HCT116 (cell line): ENCODE results near the gene IQUB. TPM values are rescaled to one million over a fixed set of nuclear protein-coding genes. Genes with fewer than 3 reads are reported as not detected.

ENCODE experiments used
- ATAC-seq: fragments of 200-7000 bp; cut with Tn5 transposase; 2 replicates; pipeline ENCODE4 v1.9.1; 2020; ENCODE audit warnings: mild to moderate bottlenecking, moderate library complexity
- BruUV-seq: library from RNA; stranded (reverse); fragments of 400-500 nt; replicated peaks from 2 replicates; lab custom pipeline; 2021; lab: Mats Ljungman, UMichigan
- CTCF ChIA-PET: fragments of 300-600 bp; sonication (Branson Sonifier 250); formaldehyde crosslinking; loops from one replicate; lab custom pipeline; 2021; ENCODE audit warnings: antibody characterized with exemption; lab: Charles Lee
- POLR2A ChIA-PET: fragments of 300-600, 350-600 bp; sonication (Branson Sonifier 250); formaldehyde crosslinking; loops from one replicate; lab custom pipeline; 2021; ENCODE audit warnings: antibody characterized with exemption; lab: Charles Lee
- RAD21 ChIA-PET, 2 experiments: fragments of 300-600 bp; sonication (Branson Sonifier 250); formaldehyde crosslinking; loops; one replicate each; lab custom pipeline; 2023; ENCODE audit warnings: low total read pairs in 2 of 2; ENCODE audit not compliant: uncharacterized antibody in 2 of 2, unreplicated experiment in 2 of 2, low non-redundant PET in 1 of 2; lab: Charles Lee
- DNase-seq: peaks from one replicate; pipeline ENCODE4 v3.0.0-alpha.2; 2010; ENCODE audit warnings: low read depth, low spot score
- H2AFZ ChIP-seq: fragments of 200-600 bp; shearing (Covaris generic), sonication (generic); 2 replicates; pipeline ENCODE4 v1.6.1; 2017; ENCODE audit warnings: low read depth, mixed run types, mixed read lengths, antibody characterized with exemption, low read length; ENCODE audit not compliant: poor library complexity, severe bottlenecking
- H3K27ac ChIP-seq: 2 replicates; pipeline ENCODE4 v1.5.1; 2012; ENCODE audit warnings: low read depth, low read length
- H3K27me3 ChIP-seq: fragments of 200-600 bp; sonication (generic); 2 replicates; pipeline ENCODE4 v1.6.1; 2016; ENCODE audit warnings: mixed run types, low read length, mixed read lengths; ENCODE audit not compliant: insufficient read depth
- H3K36me3 ChIP-seq, 2 experiments: fragments of 200-500 bp in 1 of 2; fragments of 200-600 bp in 1 of 2; sonication (Bioruptor generic) in 1 of 2; sonication (generic) in 1 of 2; 2 replicates each; pipeline versions ENCODE4 v1.5.1 to v1.6.1; 2014 to 2016; ENCODE audit warnings: low read length in 2 of 2, inconsistent platforms in 1 of 2, mixed read lengths in 1 of 2, mixed run types in 1 of 2; ENCODE audit not compliant: insufficient read depth in 2 of 2, control insufficient read depth in 1 of 2
- H3K4me1 ChIP-seq, 2 experiments: fragments of 200-600 bp in 1 of 2; sonication (generic) in 1 of 2; 2 replicates each; pipeline versions ENCODE4 v1.5.1 to v1.6.1; 2012 to 2017; ENCODE audit warnings: low read length in 2 of 2, inconsistent platforms in 1 of 2, mild to moderate bottlenecking in 1 of 2, mixed read lengths in 1 of 2, mixed run types in 1 of 2, moderate library complexity in 1 of 2; ENCODE audit not compliant: insufficient read depth in 2 of 2, control insufficient read depth in 1 of 2
- H3K4me2 ChIP-seq: fragments of 200-600 bp; sonication (generic); 2 replicates; pipeline ENCODE4 v1.6.1; 2017; ENCODE audit warnings: mixed run types, low read length, mixed read lengths
- H3K4me3 ChIP-seq, 2 experiments: fragments of 200-600 bp in 1 of 2; sonication (generic) in 1 of 2; replicated peaks in 1 of 2; 2 replicates each; pipeline ENCODE4 v1.5.1; 2011 to 2016; ENCODE audit warnings: low read length in 2 of 2, control low read depth in 1 of 2, low read depth in 1 of 2, mild to moderate bottlenecking in 1 of 2, mixed read lengths in 1 of 2, mixed run types in 1 of 2
- H3K79me2 ChIP-seq: fragments of 200-600 bp; sonication (generic); 2 replicates; pipeline ENCODE4 v1.6.1; 2017; ENCODE audit warnings: mild to moderate bottlenecking, mixed run types, low read length, moderate library complexity, mixed read lengths; ENCODE audit not compliant: insufficient read depth
- H3K9ac ChIP-seq: fragments of 200-600 bp; sonication (generic); 2 replicates; pipeline ENCODE4 v1.6.1; 2016; ENCODE audit warnings: low read length, mixed read lengths
- H3K9me2 ChIP-seq: fragments of 200-600 bp; sonication (generic), shearing (Covaris generic); 2 replicates; pipeline ENCODE4 v1.6.1; 2017; ENCODE audit warnings: mixed run types, mild to moderate bottlenecking, moderate library complexity; ENCODE audit not compliant: insufficient read depth
- H3K9me3 ChIP-seq, 2 experiments: fragments of 200-500 bp in 1 of 2; fragments of 200-600 bp in 1 of 2; sonication (Bioruptor generic) in 1 of 2; sonication (generic) in 1 of 2; 2 replicates each; pipeline ENCODE4 v1.6.1; 2014 to 2017; ENCODE audit warnings: low read length in 2 of 2, mixed read lengths in 2 of 2, inconsistent platforms in 1 of 2, low read depth in 1 of 2, mild to moderate bottlenecking in 1 of 2, mixed run types in 1 of 2, moderate library complexity in 1 of 2; ENCODE audit not compliant: control insufficient read depth in 1 of 2, insufficient read depth in 1 of 2
- H4K20me1 ChIP-seq: fragments of 200-600 bp; sonication (generic), shearing (Covaris generic); 2 replicates; pipeline ENCODE4 v1.6.1; 2017; ENCODE audit warnings: mixed run types, mild to moderate bottlenecking, moderate library complexity; ENCODE audit not compliant: insufficient read depth
- ATF3 ChIP-seq: IDR thresholded peaks from 2 replicates; pipeline ENCODE4 v1.6.1; 2012
- CBX3 ChIP-seq: IDR thresholded peaks from 2 replicates; pipeline ENCODE4 v1.6.1; 2012; ENCODE audit warnings: low read depth
- CEBPB ChIP-seq: IDR thresholded peaks from 2 replicates; pipeline ENCODE4 v1.6.1; 2012; ENCODE audit warnings: low read depth
- EGR1 ChIP-seq: IDR thresholded peaks from 2 replicates; pipeline ENCODE4 v1.6.1; 2012; ENCODE audit warnings: low read depth
- EZH2 ChIP-seq: fragments of 200-600 bp; sonication (generic); IDR thresholded peaks from 2 replicates; pipeline ENCODE4 v1.6.1; 2017; ENCODE audit warnings: antibody characterized with exemption, mixed run types
- RAD21 ChIP-seq: IDR thresholded peaks from 2 replicates; pipeline ENCODE4 v1.6.1; 2012; ENCODE audit warnings: low read depth, mild to moderate bottlenecking
- SP1 ChIP-seq: IDR thresholded peaks from 2 replicates; pipeline ENCODE4 v1.6.1; 2012; ENCODE audit warnings: low read depth
- SRF ChIP-seq: IDR thresholded peaks from 2 replicates; pipeline ENCODE4 v1.6.1; 2012; ENCODE audit warnings: low read depth
- YY1 ChIP-seq: IDR thresholded peaks from 2 replicates; pipeline ENCODE4 v1.6.1; 2011; ENCODE audit warnings: low read length, low read depth, moderate library complexity, mild to moderate bottlenecking; ENCODE audit not compliant: insufficient replicate concordance; ENCODE audit errors: extremely low read depth
- intact Hi-C: fragments of 100-400 bp; cut with micrococcal nuclease; formaldehyde crosslinking; loops from 2 replicates; pipeline ENCODE4 v1.10.0; 2022
- total RNA-seq: library from RNA; stranded (reverse); gene quantifications from one replicate; pipeline ENCODE4 v1.2.1, GENCODE V29; 2021; ENCODE audit not compliant: unreplicated experiment
- TF ChIP-seq, protein P1 (sequence below): IDR thresholded peaks from 2 replicates; pipeline ENCODE4 v1.6.1; 2012; ENCODE audit warnings: low read depth

Gene IQUB
- total RNA-seq, 1 experiment from 2014 or later, result 0.79 TPM

GRCh38 chr7:123555484-123555883, 21.1 kb upstream of the IQUB start:
- ChIA-PET RAD21 (no interaction called here), POLR2A (no interaction called here), CTCF (no interaction called here)
- Histone ChIP-seq H3K27me3 (no peaks in the 10 kb centered on the region), H3K4me3 (no peak overlapping the region), H3K9me3 (no peaks in the 10 kb centered on the region), H3K36me3 (peaks cover 3 to 6% of the 10 kb centered on the region in 2 experiments; a peak in 1 of 4 replicates), H3K27ac (no peak overlapping the region), H3K79me2 (peaks cover 47% of the 10 kb centered on the region), H3K9me2 (no peaks in the 10 kb centered on the region), H3K4me1 (peaks cover 5 to 12% of the 10 kb centered on the region in 2 experiments; a peak in 3 of 4 replicates), H3K4me2 (no peak overlapping the region; the same call in 1 of the 2 replicates), H3K9ac (no peak overlapping the region), H2AFZ (no peak overlapping the region), H4K20me1 (no peaks in the 10 kb centered on the region)
- no TSS peak for BruUV-seq
- DNase-seq (no peak), ATAC-seq (no peak)
- TF ChIP-seq SP1 (no peak), CEBPB (no peak)
- TF ChIP-seq, protein P1, sequence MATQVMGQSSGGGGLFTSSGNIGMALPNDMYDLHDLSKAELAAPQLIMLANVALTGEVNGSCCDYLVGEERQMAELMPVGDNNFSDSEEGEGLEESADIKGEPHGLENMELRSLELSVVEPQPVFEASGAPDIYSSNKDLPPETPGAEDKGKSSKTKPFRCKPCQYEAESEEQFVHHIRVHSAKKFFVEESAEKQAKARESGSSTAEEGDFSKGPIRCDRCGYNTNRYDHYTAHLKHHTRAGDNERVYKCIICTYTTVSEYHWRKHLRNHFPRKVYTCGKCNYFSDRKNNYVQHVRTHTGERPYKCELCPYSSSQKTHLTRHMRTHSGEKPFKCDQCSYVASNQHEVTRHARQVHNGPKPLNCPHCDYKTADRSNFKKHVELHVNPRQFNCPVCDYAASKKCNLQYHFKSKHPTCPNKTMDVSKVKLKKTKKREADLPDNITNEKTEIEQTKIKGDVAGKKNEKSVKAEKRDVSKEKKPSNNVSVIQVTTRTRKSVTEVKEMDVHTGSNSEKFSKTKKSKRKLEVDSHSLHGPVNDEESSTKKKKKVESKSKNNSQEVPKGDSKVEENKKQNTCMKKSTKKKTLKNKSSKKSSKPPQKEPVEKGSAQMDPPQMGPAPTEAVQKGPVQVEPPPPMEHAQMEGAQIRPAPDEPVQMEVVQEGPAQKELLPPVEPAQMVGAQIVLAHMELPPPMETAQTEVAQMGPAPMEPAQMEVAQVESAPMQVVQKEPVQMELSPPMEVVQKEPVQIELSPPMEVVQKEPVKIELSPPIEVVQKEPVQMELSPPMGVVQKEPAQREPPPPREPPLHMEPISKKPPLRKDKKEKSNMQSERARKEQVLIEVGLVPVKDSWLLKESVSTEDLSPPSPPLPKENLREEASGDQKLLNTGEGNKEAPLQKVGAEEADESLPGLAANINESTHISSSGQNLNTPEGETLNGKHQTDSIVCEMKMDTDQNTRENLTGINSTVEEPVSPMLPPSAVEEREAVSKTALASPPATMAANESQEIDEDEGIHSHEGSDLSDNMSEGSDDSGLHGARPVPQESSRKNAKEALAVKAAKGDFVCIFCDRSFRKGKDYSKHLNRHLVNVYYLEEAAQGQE, result no peak
- intact Hi-C loops, result no loop called here

- RAD21 ChIA-PET, result no interaction called here
- peaks cover 5 to 9% of the 10 kb centered on the region in 2 experiments; a peak in 3 of 4 replicates for H3K4me1 ChIP-seq
Measured at GRCh38 chr7:123553159-123553558, 18.8 kb upstream of the IQUB start.

More at GRCh38 chr7:123553159-123553558, 18.8 kb upstream of the IQUB start:
- intact Hi-C loops, result no loop called here
- H3K9me3 ChIP-seq, result no peaks in the 10 kb centered on the region
- ChIA-PET POLR2A (no interaction called here), CTCF (no interaction called here)
- ATAC-seq, result no peak
- no peak overlapping the region for H3K4me2 ChIP-seq
- TF ChIP-seq ATF3 (no peak), CEBPB (no peak), YY1 (no peak), EZH2 (no peak), CBX3 (no peak), EGR1 (no peak), SRF (no peak), RAD21 (no peak)
- no peak for DNase-seq
- no peak overlapping the region for H3K27ac ChIP-seq
- H3K79me2 ChIP-seq, result peaks cover 47% of the 10 kb centered on the region
- H3K9ac ChIP-seq, result no peak overlapping the region
- H2AFZ ChIP-seq, result no peak overlapping the region
- H3K27me3 ChIP-seq, result no peaks in the 10 kb centered on the region
- BruUV-seq, result no TSS peak
- H4K20me1 ChIP-seq, result no peaks in the 10 kb centered on the region
- H3K36me3 ChIP-seq, result peaks cover 9 to 12% of the 10 kb centered on the region in 2 experiments; a peak in 1 of 4 replicates
- no peaks in the 10 kb centered on the region for H3K9me2 ChIP-seq
- no peak overlapping the region for H3K4me3 ChIP-seq
